Tibial artery (tissue), 4 donors: ENCODE results near the gene KLK6.

ENCODE experiments used
- DNase-seq, 2 donors: peaks; one replicate each; pipeline ENCODE4 v3.0.0-alpha.2; 2019
- H3K27ac ChIP-seq, 2 donors: fragments of 200-600 bp; sonication (generic) in 1 of 2; 1 replicate in 1 of 2; 2 replicates in 1 of 2; pipeline ENCODE4 v1.5.1; 2018 to 2019; ENCODE audit warnings: mild to moderate bottlenecking in 1 of 2
- H3K27me3 ChIP-seq, 2 donors: fragments of 200-600 bp; sonication (generic) in 1 of 2; one replicate each; pipeline versions ENCODE4 v1.5.1 to v1.6.0; 2016 to 2019
- H3K36me3 ChIP-seq, 3 donors: fragments of 200-600 bp; sonication (generic) in 2 of 3; one replicate each; pipeline ENCODE4 v1.5.1; 2016 to 2019; ENCODE audit warnings: mild to moderate bottlenecking in 2 of 3
- H3K4me1 ChIP-seq, 4 donors: fragments of 200-600 bp; sonication (generic) in 2 of 4; 1 replicate in 3 of 4; 2 replicates in 1 of 4; pipeline ENCODE4 v1.5.1; 2016 to 2019
- H3K4me3 ChIP-seq, 2 donors: fragments of 200-600 bp; sonication (generic) in 1 of 2; 1 replicate in 1 of 2; 2 replicates in 1 of 2; pipeline ENCODE4 v1.5.1; 2018 to 2019; ENCODE audit warnings: mild to moderate bottlenecking in 2 of 2
- H3K9me3 ChIP-seq, 3 donors: fragments of 200-600 bp; sonication (generic) in 1 of 3; one replicate each; pipeline ENCODE4 v1.5.1; 2016 to 2019
- CTCF ChIP-seq, 2 experiments: fragments of 200-600 bp in 1 of 2; fragments of 450-650 bp in 1 of 2; IDR thresholded peaks; one replicate each; pipeline ENCODE4 v1.5.1; 2017 to 2019; ENCODE audit warnings: antibody characterized with exemption in 2 of 2, mild to moderate bottlenecking in 1 of 2, moderate library complexity in 1 of 2
- intact Hi-C: fragments of 100-400 bp; cut with DNase I; formaldehyde crosslinking; loops from one replicate; pipeline ENCODE4 v1.15.0; 2023; ENCODE audit warnings: low total_unique reads

Gene KLK6

DNA sequence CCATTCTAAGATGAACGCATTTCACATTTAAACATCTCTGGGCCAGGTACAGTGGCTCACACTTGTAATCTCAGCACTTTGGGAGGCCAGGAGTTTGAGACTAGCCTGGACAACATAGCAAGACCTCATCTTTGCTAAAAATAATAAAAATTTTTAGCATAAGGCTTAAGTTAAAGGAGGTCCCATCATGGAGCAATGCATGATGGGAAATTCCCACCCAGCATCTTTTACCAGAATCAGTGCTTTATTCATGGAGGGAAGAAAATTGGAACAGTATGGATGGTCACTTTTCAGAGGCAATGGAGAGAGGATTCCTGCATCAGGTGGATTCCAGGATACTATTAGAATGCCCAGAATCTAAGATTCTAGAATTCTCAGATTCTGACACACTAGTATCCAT is 35.9 kb upstream of the KLK6 start:
- Histone ChIP-seq H3K27me3 (peaks cover 0 to 48% of the 10 kb centered on the region in 2 donors), H3K4me3 (no peak overlapping the region), H3K36me3 (no peaks in the 10 kb centered on the region), H3K27ac (no peak overlapping the region), H3K9me3 (no peaks in the 10 kb centered on the region), H3K4me1 (peaks cover 0 to 11% (median 0%) of the 10 kb centered on the region in 4 donors)
- no peak for TF ChIP-seq CTCF (IDR thresholded peaks at IDR 0.05)
- DNase-seq, result no peak
- intact Hi-C loops, result no loop called here

- Histone ChIP-seq H3K4me3 (no peak overlapping the region), H3K36me3 (no peaks in the 10 kb centered on the region), H3K27ac (no peak overlapping the region), H3K9me3 (no peaks in the 10 kb centered on the region), H3K27me3 (peaks cover 0 to 47% of the 10 kb centered on the region in 2 donors), H3K4me1 (peaks cover 0 to 11% (median 0%) of the 10 kb centered on the region in 4 donors)
- no peak for DNase-seq
- intact Hi-C loops, result no loop called here
- no peak for TF ChIP-seq CTCF (IDR thresholded peaks at IDR 0.05)
Observed at GRCh38 chr19:51003316-51003715, 33.9 kb upstream of the KLK6 start.

DNA sequence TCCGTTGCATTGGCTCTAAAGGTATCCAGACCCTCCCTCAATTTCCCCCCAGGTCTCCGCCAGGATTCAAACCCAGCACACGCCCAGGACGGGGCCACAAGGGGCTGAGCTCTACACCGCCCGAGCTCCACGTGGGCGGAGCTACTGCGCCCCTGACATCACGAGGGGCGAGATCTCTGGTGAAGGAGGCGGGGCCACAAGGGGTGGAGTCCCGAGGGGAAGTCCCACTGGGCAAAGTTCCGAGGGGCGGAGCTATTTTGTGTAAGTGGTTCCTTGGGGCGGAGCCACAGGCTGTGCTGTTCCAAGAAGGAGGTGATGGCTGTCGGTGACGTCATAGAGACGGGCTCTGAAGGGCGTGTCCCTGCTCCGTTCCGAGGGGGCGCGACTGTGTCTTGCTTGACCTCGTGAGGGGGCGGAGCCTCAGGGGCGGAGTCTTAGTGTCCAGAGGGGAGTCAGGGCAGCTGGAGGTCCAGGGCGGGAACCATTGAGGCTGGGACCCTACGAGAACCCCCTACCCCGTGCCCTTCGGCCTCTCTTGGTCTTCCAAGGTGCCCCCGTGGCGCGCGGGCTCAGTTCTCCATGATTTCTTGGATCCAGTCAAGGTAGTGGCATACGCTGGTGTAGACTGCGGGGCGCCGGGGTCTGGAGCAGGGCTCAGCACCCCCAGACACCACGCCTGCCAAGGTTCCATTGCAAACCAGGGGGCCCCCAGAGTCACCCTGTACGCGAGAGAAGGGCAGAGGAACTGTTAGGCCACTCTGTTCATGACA is 33.3 kb upstream of the KLK6 start:
- Histone ChIP-seq H3K27ac (no peak overlapping the region), H3K4me1 (peaks cover 0 to 11% (median 0%) of the 10 kb centered on the region in 4 donors), H3K27me3 (peaks cover 0 to 47% of the 10 kb centered on the region in 2 donors), H3K36me3 (no peaks in the 10 kb centered on the region), H3K4me3 (no peak overlapping the region), H3K9me3 (no peaks in the 10 kb centered on the region)
- intact Hi-C loops, result no loop called here
- DNase-seq, result no peak
- TF ChIP-seq CTCF (IDR thresholded peaks at IDR 0.05), result no peak

- Histone ChIP-seq H3K9me3 (no peaks in the 10 kb centered on the region), H3K27me3 (peaks cover 0 to 44% of the 10 kb centered on the region in 2 donors)
Observed at GRCh38 chr19:51002089-51002532, 32.7 kb upstream of the KLK6 start.

DNA sequence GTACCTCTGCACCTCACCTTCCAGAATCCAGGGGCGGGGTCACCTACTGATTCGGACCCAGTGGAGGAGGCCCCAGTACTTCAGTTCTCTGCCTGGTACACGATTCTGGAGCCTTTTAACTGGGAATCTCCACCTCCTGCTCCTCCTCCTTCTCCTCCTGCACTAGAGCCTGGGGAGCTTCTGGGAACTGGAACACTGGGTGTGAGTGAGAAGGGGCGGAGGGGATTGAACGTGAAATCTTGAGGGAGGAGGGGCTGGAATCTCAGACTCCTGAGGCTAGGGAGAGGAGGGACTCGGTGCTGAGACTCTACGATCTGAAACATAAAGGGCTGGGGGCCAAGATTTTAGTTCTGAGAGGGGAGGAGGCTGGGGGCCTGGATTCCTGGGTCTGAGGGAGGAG is 32.1 kb upstream of the KLK6 start, which contains the start of gene KLK8:
Gene KLK8, minus strand, starts transcription at position 90 of the 400 bp plus-strand sequence. CDS start 437 bp downstream, outside the sequence.
- no peak within 1 kb of the TSS for H3K4me3 ChIP-seq
- no peak for DNase-seq

More at GRCh38 chr19:51002089-51002532, 32.7 kb upstream of the KLK6 start:
- peaks cover 0 to 11% (median 0%) of the 10 kb centered on the region in 4 donors for H3K4me1 ChIP-seq
- DNase-seq, result no peak
- intact Hi-C loops, result no loop called here
- H3K36me3 ChIP-seq, result no peaks in the 10 kb centered on the region
- TF ChIP-seq CTCF (IDR thresholded peaks at IDR 0.05), result no peak
- no peak overlapping the region for H3K27ac ChIP-seq
- H3K4me3 ChIP-seq, result no peak overlapping the region

More for the DNA sequence above, 32.1 kb upstream of the KLK6 start, which contains the start of gene KLK8:
- H3K36me3 ChIP-seq, result no peaks in the 10 kb centered on the region
- no peak for TF ChIP-seq CTCF (IDR thresholded peaks at IDR 0.05)
- peaks cover 0 to 11% (median 0%) of the 10 kb centered on the region in 4 donors for H3K4me1 ChIP-seq
- peaks cover 0 to 40% of the 10 kb centered on the region in 2 donors for H3K27me3 ChIP-seq
- H3K27ac ChIP-seq, result no peak within 1 kb of the TSS
- H3K9me3 ChIP-seq, result no peaks in the 10 kb centered on the region
- intact Hi-C loops, result no loop called here
